Astrocyte (in vitro differentiated cells and primary cell): ENCODE measurements around the gene MMS19.

Source experiments
- EZH2 ChIP-seq: IDR thresholded peaks from 2 replicates; pipeline ENCODE4 v1.6.1; 2012; ENCODE audit warnings: mild to moderate bottlenecking, low read length, inconsistent platforms; ENCODE audit not compliant: insufficient read depth
- TF ChIP-seq, protein P1 (sequence below): IDR thresholded peaks from 2 replicates; pipeline ENCODE4 v1.5.1; 2011; ENCODE audit warnings: low read depth, mild to moderate bottlenecking, inconsistent platforms, low read length, moderate library complexity; ENCODE audit not compliant: insufficient read depth

GRCh38 chr10:97546456-97547270 is 48.4 kb upstream of the MMS19 start:
- TF ChIP-seq, protein P1, sequence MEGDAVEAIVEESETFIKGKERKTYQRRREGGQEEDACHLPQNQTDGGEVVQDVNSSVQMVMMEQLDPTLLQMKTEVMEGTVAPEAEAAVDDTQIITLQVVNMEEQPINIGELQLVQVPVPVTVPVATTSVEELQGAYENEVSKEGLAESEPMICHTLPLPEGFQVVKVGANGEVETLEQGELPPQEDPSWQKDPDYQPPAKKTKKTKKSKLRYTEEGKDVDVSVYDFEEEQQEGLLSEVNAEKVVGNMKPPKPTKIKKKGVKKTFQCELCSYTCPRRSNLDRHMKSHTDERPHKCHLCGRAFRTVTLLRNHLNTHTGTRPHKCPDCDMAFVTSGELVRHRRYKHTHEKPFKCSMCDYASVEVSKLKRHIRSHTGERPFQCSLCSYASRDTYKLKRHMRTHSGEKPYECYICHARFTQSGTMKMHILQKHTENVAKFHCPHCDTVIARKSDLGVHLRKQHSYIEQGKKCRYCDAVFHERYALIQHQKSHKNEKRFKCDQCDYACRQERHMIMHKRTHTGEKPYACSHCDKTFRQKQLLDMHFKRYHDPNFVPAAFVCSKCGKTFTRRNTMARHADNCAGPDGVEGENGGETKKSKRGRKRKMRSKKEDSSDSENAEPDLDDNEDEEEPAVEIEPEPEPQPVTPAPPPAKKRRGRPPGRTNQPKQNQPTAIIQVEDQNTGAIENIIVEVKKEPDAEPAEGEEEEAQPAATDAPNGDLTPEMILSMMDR, result no peak
- no peak for TF ChIP-seq EZH2
